H7 (cell line): Measurements from ENCODE around the gene ARMS2. TPM values are rescaled to one million over a fixed set of nuclear protein-coding genes. Genes with fewer than 3 reads are reported as not detected.

Experiments used
- DNase-seq: peaks from one replicate; pipeline ENCODE4 v3.0.0; 2012
- H3K27me3 ChIP-seq: 2 replicates; pipeline ENCODE4 v1.6.0; 2011; ENCODE audit warnings: mild to moderate bottlenecking, low read length; ENCODE audit not compliant: control insufficient read depth, insufficient read depth
- H3K36me3 ChIP-seq: replicated peaks from 2 replicates; pipeline ENCODE4 v1.5.1; 2011; ENCODE audit warnings: low read length; ENCODE audit not compliant: control insufficient read depth, insufficient read depth
- H3K4me3 ChIP-seq: 2 replicates; pipeline ENCODE4 v1.5.1; 2011; ENCODE audit warnings: low read depth, mild to moderate bottlenecking, control low read depth, low read length, moderate library complexity; ENCODE audit not compliant: insufficient read depth
- total RNA-seq: library from RNA; depleted of rRNA; stranded (reverse); fragments of >200 nt; shearing (Covaris generic); gene quantifications from 2 replicates; pipeline ENCODE4 v1.2.3, GENCODE V29; 2014; rRNA removed

ARMS2 gene
- total RNA-seq: not detected in 2 replicates

- Histone ChIP-seq H3K36me3 (no peaks in the 10 kb centered on the region), H3K27me3 (peaks cover 8% of the 10 kb centered on the region), H3K4me3 (no peak within 1 kb of the TSS)
- DNase-seq: no peak
Measured at GRCh38 chr10:122454603-122455080, at the start of gene ARMS2. Gene ARMS2 (plus strand): TSS chr10:122454653. CDS start chr10:122454728, 75 bp downstream.

GRCh38 chr10:122407375-122408125 is 46.9 kb upstream of the ARMS2 start:
- H3K27me3 ChIP-seq: no peaks in the 10 kb centered on the region
- H3K4me3 ChIP-seq: no peak overlapping the region
- DNase-seq: no peak
- H3K36me3 ChIP-seq: no peaks in the 10 kb centered on the region; the same call in 1 of the 2 replicates

- DNase-seq: no peak
- Histone ChIP-seq H3K27me3 (no peaks in the 10 kb centered on the region), H3K36me3 (peaks cover 1% of the 10 kb centered on the region), H3K4me3 (no peak overlapping the region)
Measured at GRCh38 chr10:122413327-122413726, 41.1 kb upstream of the ARMS2 start.

- no peaks in the 10 kb centered on the region for H3K27me3 ChIP-seq
- no peak for DNase-seq
- peaks cover 1% of the 10 kb centered on the region for H3K36me3 ChIP-seq
- H3K4me3 ChIP-seq: no peak overlapping the region
Measured at GRCh38 chr10:122417667-122418066, 36.8 kb upstream of the ARMS2 start.

GRCh38 chr10:122419016-122419415 is 35.4 kb upstream of the ARMS2 start:
- Histone ChIP-seq H3K27me3 (no peaks in the 10 kb centered on the region), H3K36me3 (peaks cover 1% of the 10 kb centered on the region), H3K4me3 (no peak overlapping the region)
- no peak for DNase-seq

- Histone ChIP-seq H3K27me3 (no peaks in the 10 kb centered on the region), H3K36me3 (peaks cover 1% of the 10 kb centered on the region), H3K4me3 (no peak overlapping the region)
- DNase-seq: no peak
Measured at GRCh38 chr10:122419876-122420623, 34.4 kb upstream of the ARMS2 start.

GRCh38 chr10:122420624-122421007 is 33.8 kb upstream of the ARMS2 start:
- peaks cover 1% of the 10 kb centered on the region for H3K36me3 ChIP-seq
- H3K27me3 ChIP-seq: no peaks in the 10 kb centered on the region
- H3K4me3 ChIP-seq: no peak overlapping the region
- DNase-seq: no peak

- Histone ChIP-seq H3K27me3 (no peaks in the 10 kb centered on the region), H3K4me3 (no peak overlapping the region), H3K36me3 (peaks cover 1% of the 10 kb centered on the region; the same call in 1 of the 2 replicates)
- DNase-seq: no peak
Measured at GRCh38 chr10:122421054-122421625, 33.3 kb upstream of the ARMS2 start.

- H3K27me3 ChIP-seq: no peaks in the 10 kb centered on the region
- no peaks in the 10 kb centered on the region for H3K36me3 ChIP-seq
- no peak overlapping the region for H3K4me3 ChIP-seq
- no peak for DNase-seq
Measured at GRCh38 chr10:122421742-122422141, 32.7 kb upstream of the ARMS2 start.

GRCh38 chr10:122422266-122422989 is 32.0 kb upstream of the ARMS2 start:
- no peaks in the 10 kb centered on the region for H3K27me3 ChIP-seq
- no peaks in the 10 kb centered on the region for H3K36me3 ChIP-seq
- no peak for DNase-seq
- no peak overlapping the region for H3K4me3 ChIP-seq

GRCh38 chr10:122424059-122424458 is 30.4 kb upstream of the ARMS2 start:
- H3K4me3 ChIP-seq: no peak overlapping the region
- H3K36me3 ChIP-seq: no peaks in the 10 kb centered on the region
- no peak for DNase-seq
- no peaks in the 10 kb centered on the region for H3K27me3 ChIP-seq

GRCh38 chr10:122426829-122427228 is 27.6 kb upstream of the ARMS2 start:
- no peak for DNase-seq
- H3K4me3 ChIP-seq: no peak overlapping the region
- H3K27me3 ChIP-seq: no peaks in the 10 kb centered on the region
- H3K36me3 ChIP-seq: peaks cover 2% of the 10 kb centered on the region; the same call in 1 of the 2 replicates

GRCh38 chr10:122427280-122427679 is 27.2 kb upstream of the ARMS2 start:
- Histone ChIP-seq H3K27me3 (no peaks in the 10 kb centered on the region), H3K36me3 (peaks cover 2% of the 10 kb centered on the region; the same call in 1 of the 2 replicates), H3K4me3 (no peak overlapping the region)
- DNase-seq: no peak

GRCh38 chr10:122435212-122435827 is 19.1 kb upstream of the ARMS2 start:
- Histone ChIP-seq H3K4me3 (no peak overlapping the region), H3K27me3 (no peaks in the 10 kb centered on the region), H3K36me3 (no peaks in the 10 kb centered on the region)
- no peak for DNase-seq
